OCI-LY7 (cell line): Measurements from ENCODE around the gene EEIG2. TPM values are rescaled to one million over a fixed set of nuclear protein-coding genes. Genes with fewer than 3 reads are reported as not detected.

ENCODE experiments used
- BruUV-seq: library from RNA; stranded (reverse); fragments of 400-500 nt; replicated peaks from 2 replicates; lab custom pipeline; 2021; lab: Mats Ljungman, UMichigan
- CTCF ChIA-PET: fragments of 300-600 bp; sonication (Branson Sonifier 250); formaldehyde crosslinking; loops from one replicate; lab custom pipeline; 2022; ENCODE audit warnings: antibody characterized with exemption; ENCODE audit not compliant: unreplicated experiment; lab: Charles Lee
- POLR2A ChIA-PET: fragments of 300-600 bp; sonication (Branson Sonifier 250); formaldehyde crosslinking; loops from one replicate; lab custom pipeline; 2022; ENCODE audit warnings: antibody characterized with exemption; lab: Charles Lee
- DNase-seq: peaks from one replicate; pipeline ENCODE4 v3.0.0-alpha.2; 2015; ENCODE audit warnings: low spot score
- H2AFZ ChIP-seq: fragments of 200-600 bp; sonication (generic), shearing (Covaris generic); 2 replicates; pipeline ENCODE4 v1.6.1; 2014; ENCODE audit warnings: mild to moderate bottlenecking, antibody characterized with exemption, low read length, moderate library complexity
- H3K27ac ChIP-seq: fragments of 200-600 bp; sonication (generic); 2 replicates; pipeline ENCODE4 v1.5.1; 2014; ENCODE audit warnings: mixed run types, low read depth, mild to moderate bottlenecking, moderate library complexity, low read length, inconsistent platforms; ENCODE audit not compliant: poor library complexity, severe bottlenecking
- H3K36me3 ChIP-seq: fragments of 200-600 bp; sonication (generic); 2 replicates; pipeline ENCODE4 v1.6.1; 2014; ENCODE audit warnings: mild to moderate bottlenecking, antibody characterized with exemption, low read length, moderate library complexity, mixed read lengths; ENCODE audit not compliant: insufficient read depth
- H3K4me1 ChIP-seq: fragments of 200-600 bp; sonication (generic); 2 replicates; pipeline ENCODE4 v1.5.1; 2014; ENCODE audit warnings: mild to moderate bottlenecking, low read length; ENCODE audit not compliant: insufficient read depth, poor library complexity, severe bottlenecking
- H3K4me2 ChIP-seq: fragments of 200-600 bp; sonication (generic); 2 replicates; pipeline ENCODE4 v1.6.1; 2014; ENCODE audit warnings: mild to moderate bottlenecking, low read length
- H3K4me3 ChIP-seq: fragments of 200-600 bp; sonication (generic); 2 replicates; pipeline ENCODE4 v1.5.1; 2014; ENCODE audit warnings: mild to moderate bottlenecking, low read depth, low read length; ENCODE audit not compliant: poor library complexity, severe bottlenecking
- H3K79me2 ChIP-seq: fragments of 200-600 bp; sonication (generic); 2 replicates; pipeline ENCODE4 v1.6.1; 2016; ENCODE audit warnings: low read depth, mild to moderate bottlenecking, low read length, moderate library complexity, mixed read lengths; ENCODE audit not compliant: insufficient read depth
- H3K9me2 ChIP-seq: fragments of 200-600 bp; sonication (generic); 2 replicates; pipeline ENCODE4 v1.6.1; 2016; ENCODE audit warnings: mild to moderate bottlenecking, low read length, mixed read lengths; ENCODE audit not compliant: insufficient read depth
- H3K9me3 ChIP-seq: fragments of 200-600 bp; sonication (generic); 2 replicates; pipeline ENCODE4 v1.6.1; 2014; ENCODE audit warnings: mild to moderate bottlenecking, mixed run types, low read length, mixed read lengths
- H4K20me1 ChIP-seq: fragments of 200-600 bp; sonication (generic); 2 replicates; pipeline ENCODE4 v1.6.1; 2014; ENCODE audit warnings: mild to moderate bottlenecking, antibody characterized with exemption, low read length, moderate library complexity, mixed read lengths; ENCODE audit not compliant: insufficient read depth
- CTCF ChIP-seq: fragments of 200-600 bp; sonication (generic); conservative IDR thresholded peaks from 2 replicates; pipeline ENCODE4 v1.5.1; 2014; ENCODE audit warnings: mild to moderate bottlenecking, antibody characterized with exemption, low read length, moderate library complexity, mixed read lengths
- EZH2phosphoT487 ChIP-seq: fragments of 200-600 bp; sonication (generic); IDR thresholded peaks from 2 replicates; pipeline ENCODE4 v1.6.1; 2018; ENCODE audit warnings: low read depth, borderline replicate concordance, mild to moderate bottlenecking, mixed run types, antibody characterized with exemption, low read length, moderate library complexity, mixed read lengths
- intact Hi-C: fragments of 100-400 bp; cut with micrococcal nuclease; formaldehyde crosslinking; loops from one replicate; pipeline ENCODE4 v1.10.0; 2022; ENCODE audit not compliant: unreplicated experiment
- total RNA-seq, 2 experiments: library from RNA; depleted of rRNA in 1 of 2; stranded (reverse); fragments of >200 nt in 1 of 2; shearing (Covaris generic) in 1 of 2; gene quantifications; 2 replicates each; pipeline ENCODE4 v1.2.3, GENCODE V29; 2014 to 2022

EEIG2 gene
- total RNA-seq, 2 experiments from 2014 or later, result 23.1 to 24.7 TPM

- H3K9me2 ChIP-seq, result no peaks in the 10 kb centered on the region
- intact Hi-C loops, result loop anchor here (1.0 to 5.0 kb wide), 3 partner anchors 50 to 785 kb away; no protein-coding TSS in a partner anchor
- peak overlapping the region; percentile 72 for H3K4me3 ChIP-seq
- peak; percentile 97 for TF ChIP-seq CTCF
- TF ChIP-seq EZH2phosphoT487, result no peak
- peaks cover 38% of the 10 kb centered on the region; the same call in 1 of the 2 replicates for H3K79me2 ChIP-seq
- ChIA-PET CTCF (interaction anchor here (1.1 to 2.2 kb wide), 2 partner anchors 10 to 50 kb away, joined by 3 to 15 read pairs; no protein-coding TSS in a partner anchor), POLR2A (interaction anchor here (1.4 to 3.2 kb wide), 4 partner anchors 11 to 131 kb away, joined by 4 to 20 read pairs (median 10); partner anchors contain the start of gene PRPF38B)
- H3K27ac ChIP-seq, result peak overlapping the region; percentile 49
- BruUV-seq, result TSS peak; percentile 52
- H3K36me3 ChIP-seq, result no peaks in the 10 kb centered on the region
- H3K9me3 ChIP-seq, result no peaks in the 10 kb centered on the region
- H4K20me1 ChIP-seq, result no peaks in the 10 kb centered on the region; the same call in 1 of the 2 replicates
- H3K4me2 ChIP-seq, result peak overlapping the region; percentile 79
- no peak overlapping the region; the same call in 1 of the 2 replicates for H2AFZ ChIP-seq
- H3K4me1 ChIP-seq, result peaks cover 44% of the 10 kb centered on the region
- DNase-seq, result peak; percentile 90
Measured at GRCh38 chr1:108561689-108562326, 1.9 kb downstream of the EEIG2 start.

- H3K27ac ChIP-seq, result no peak overlapping the region
- no TSS peak for BruUV-seq
- intact Hi-C loops, result loop anchor here (5.0 kb wide), 1 partner anchor 787 kb away; no protein-coding TSS in a partner anchor
- H2AFZ ChIP-seq, result no peak overlapping the region
- no peaks in the 10 kb centered on the region for H3K9me3 ChIP-seq
- no peak overlapping the region for H3K4me2 ChIP-seq
- CTCF ChIA-PET, result no interaction called here
- DNase-seq, result no peak
- no peaks in the 10 kb centered on the region for H3K36me3 ChIP-seq
- H3K79me2 ChIP-seq, result peaks cover 38% of the 10 kb centered on the region; the same call in 1 of the 2 replicates
- no peak overlapping the region for H3K4me3 ChIP-seq
- no peak for TF ChIP-seq CTCF
- TF ChIP-seq EZH2phosphoT487, result no peak
- H3K4me1 ChIP-seq, result peaks cover 24% of the 10 kb centered on the region
- H4K20me1 ChIP-seq, result no peaks in the 10 kb centered on the region; the same call in 1 of the 2 replicates
- POLR2A ChIA-PET, result interaction anchor here (0.6 kb wide), 1 partner anchor 73 kb away, joined by 3 read pairs; no protein-coding TSS in a partner anchor
- no peaks in the 10 kb centered on the region for H3K9me2 ChIP-seq
Measured at GRCh38 chr1:108563808-108564207, 3.9 kb downstream of the EEIG2 start.

- no peak for DNase-seq
- peaks cover 4% of the 10 kb centered on the region; the same call in 1 of the 2 replicates for H4K20me1 ChIP-seq
- no peaks in the 10 kb centered on the region for H3K9me2 ChIP-seq
- no peak overlapping the region for H2AFZ ChIP-seq
- peaks cover 21% of the 10 kb centered on the region for H3K4me1 ChIP-seq
- TF ChIP-seq EZH2phosphoT487 (no peak), CTCF (no peak)
- H3K36me3 ChIP-seq, result no peaks in the 10 kb centered on the region
- H3K9me3 ChIP-seq, result no peaks in the 10 kb centered on the region
- no peak overlapping the region for H3K4me2 ChIP-seq
- H3K27ac ChIP-seq, result no peak overlapping the region
- ChIA-PET POLR2A (interaction anchor here (0.6 kb wide), 1 partner anchor 384 kb away, joined by 3 read pairs; no protein-coding TSS in a partner anchor), CTCF (no interaction called here)
- H3K4me3 ChIP-seq, result no peak overlapping the region
- intact Hi-C loops, result no loop called here
- no TSS peak for BruUV-seq
- H3K79me2 ChIP-seq, result peaks cover 38% of the 10 kb centered on the region; the same call in 1 of the 2 replicates
Measured at GRCh38 chr1:108565081-108565480, 5.2 kb downstream of the EEIG2 start.
